ENCODE measurements around the gene WWOX. TPM values are rescaled to one million over a fixed set of nuclear protein-coding genes. Genes with fewer than 3 reads are reported as not detected.
"Not testable (repeated sequence)": the region's sequence is repeated elsewhere in the genome, so short reads cannot be mapped to it uniquely, and the experiment has no call there.

Gene WWOX
- total and polyA plus RNA-seq, 7 donors = 7.1 to 46.8 (median 16.1) TPM

GRCh38 chr16:79050063-79050462 is 950.6 kb downstream of the WWOX start:
- Histone ChIP-seq H3K4me3 (no peak overlapping the region), H3K4me1 (no peaks in the 10 kb centered on the region), H3K36me3 (no peaks in the 10 kb centered on the region), H3K27ac (no peak overlapping the region), H3K9me3 (no peaks in the 10 kb centered on the region), H3K27me3 (no peaks in the 10 kb centered on the region)
- no peak for DNase-seq
- intact Hi-C loops (cut with DNase I) = no loop called here
- 78 to 84% methylated on average over 4 of the region's 4 CpGs for WGBS, 2 donors
- TF ChIP-seq CTCF (IDR thresholded peaks at IDR 0.05) (no peak), EP300 (IDR thresholded peaks at IDR 0.05) (no peak), POLR2AphosphoS5 (IDR thresholded peaks at IDR 0.05) (no peak), POLR2A (IDR thresholded peaks at IDR 0.05) (no peak)

- TF ChIP-seq CTCF (IDR thresholded peaks at IDR 0.05) (no peak), POLR2AphosphoS5 (IDR thresholded peaks at IDR 0.05) (no peak), POLR2A (IDR thresholded peaks at IDR 0.05) (no peak), EP300 (IDR thresholded peaks at IDR 0.05) (no peak)
- no peaks in the 10 kb centered on the region for H3K9me3 ChIP-seq
- 93 to 97% methylated on average over 4 of the region's 4 CpGs for WGBS, 2 donors
- H3K27ac ChIP-seq = no peak overlapping the region
- H3K27me3 ChIP-seq = no peaks in the 10 kb centered on the region
- no peaks in the 10 kb centered on the region for H3K4me1 ChIP-seq
- H3K36me3 ChIP-seq = no peaks in the 10 kb centered on the region
- intact Hi-C loops (cut with DNase I) = no loop called here
- no peak overlapping the region for H3K4me3 ChIP-seq
- DNase-seq = no peak
These were observed 951.9 kb downstream of the WWOX start for GRCh38 chr16:79051313-79051712.

GRCh38 chr16:79052198-79052597 is 952.7 kb downstream of the WWOX start:
- H3K36me3 ChIP-seq; DNase-seq; intact Hi-C loops (cut with DNase I); H3K4me3 ChIP-seq; H3K27me3 ChIP-seq; H3K4me1 ChIP-seq; H3K9me3 ChIP-seq; H3K27ac ChIP-seq: not testable (repeated sequence)
- 75 to 89% methylated on average over 4 of the region's 4 CpGs for whole genome bisulfite sequencing, 2 donors

- Histone ChIP-seq H3K4me3 (no peak overlapping the region), H3K9me3 (no peaks in the 10 kb centered on the region), H3K36me3 (no peaks in the 10 kb centered on the region), H3K4me1 (no peaks in the 10 kb centered on the region), H3K27me3 (no peaks in the 10 kb centered on the region), H3K27ac (no peak overlapping the region)
- intact Hi-C loops (cut with DNase I) = no loop called here
- TF ChIP-seq POLR2A (IDR thresholded peaks at IDR 0.05) (no peak), CTCF (IDR thresholded peaks at IDR 0.05) (no peak), EP300 (IDR thresholded peaks at IDR 0.05) (no peak), POLR2AphosphoS5 (IDR thresholded peaks at IDR 0.05) (no peak)
- DNase-seq = no peak
- 57 to 87% methylated on average over 4 of the region's 4 CpGs for WGBS, 2 donors
These were observed 954.1 kb downstream of the WWOX start for GRCh38 chr16:79053577-79053976.

- Histone ChIP-seq H3K9me3 (no peaks in the 10 kb centered on the region), H3K27ac (no peak overlapping the region), H3K36me3 (no peaks in the 10 kb centered on the region), H3K4me1 (no peaks in the 10 kb centered on the region), H3K27me3 (no peaks in the 10 kb centered on the region), H3K4me3 (no peak overlapping the region)
- intact Hi-C loops (cut with DNase I) = no loop called here
- no peak for DNase-seq
- WGBS, 2 donors = 27 to 74% methylated on average over 13 of the region's 13 CpGs
- no peak for TF ChIP-seq POLR2AphosphoS5 (IDR thresholded peaks at IDR 0.05)
- no peak for TF ChIP-seq EP300 (IDR thresholded peaks at IDR 0.05)
- no peak for TF ChIP-seq POLR2A (IDR thresholded peaks at IDR 0.05)
- no peak for TF ChIP-seq CTCF (IDR thresholded peaks at IDR 0.05)
These were observed 954.9 kb downstream of the WWOX start for GRCh38 chr16:79054211-79054984.
